Liver (tissue), 3 donors: ENCODE results near the gene SLC34A3.

Source experiments
- ATF3 ChIP-seq: IDR thresholded peaks from 2 replicates; pipeline ENCODE4 v1.6.1; 2016; ENCODE audit warnings: antibody characterized with exemption
- CTCF ChIP-seq: fragments of 150-350 bp; IDR thresholded peaks from 2 replicates; pipeline ENCODE4 v1.5.1; 2017; ENCODE audit warnings: improper control_type of control experiment, low read depth, low read length; ENCODE audit not compliant: missing input control
- EGR1 ChIP-seq, 2 donors: IDR thresholded peaks; 2 replicates each; pipeline ENCODE4 v1.6.1; 2016 to 2018; ENCODE audit warnings: antibody characterized with exemption in 2 of 2, low read depth in 2 of 2
- GABPA ChIP-seq, 2 donors: IDR thresholded peaks in 1 of 2; conservative IDR thresholded peaks in 1 of 2; 2 replicates each; pipeline ENCODE4 v1.6.1; 2016; ENCODE audit warnings: antibody characterized with exemption in 2 of 2, mild to moderate bottlenecking in 1 of 2, moderate library complexity in 1 of 2
- HNF4A ChIP-seq, 2 donors: conservative IDR thresholded peaks; 2 replicates each; pipeline ENCODE4 v1.6.1; 2016; ENCODE audit warnings: antibody characterized with exemption in 2 of 2, mild to moderate bottlenecking in 2 of 2
- JUND ChIP-seq, 2 donors: IDR thresholded peaks; 2 replicates each; pipeline ENCODE4 v1.6.1; 2016; ENCODE audit warnings: antibody characterized with exemption in 2 of 2
- MAX ChIP-seq: IDR thresholded peaks from 2 replicates; pipeline ENCODE4 v1.6.1; 2016; ENCODE audit warnings: antibody characterized with exemption
- RAD21 ChIP-seq, 2 donors: IDR thresholded peaks; 2 replicates each; pipeline ENCODE4 v1.6.1; 2016; ENCODE audit warnings: antibody characterized with exemption in 2 of 2, mild to moderate bottlenecking in 2 of 2
- REST ChIP-seq: IDR thresholded peaks from 2 replicates; pipeline ENCODE4 v1.6.1; 2016; ENCODE audit warnings: antibody characterized with exemption, mild to moderate bottlenecking
- RXRA ChIP-seq, 2 donors: IDR thresholded peaks; 2 replicates each; pipeline ENCODE4 v1.6.1; 2017 to 2018; ENCODE audit warnings: antibody characterized with exemption in 2 of 2, mild to moderate bottlenecking in 1 of 2
- SP1 ChIP-seq: IDR thresholded peaks from 2 replicates; pipeline ENCODE4 v1.6.1; 2018; ENCODE audit warnings: antibody characterized with exemption, mild to moderate bottlenecking
- TAF1 ChIP-seq: conservative IDR thresholded peaks from 2 replicates; pipeline ENCODE4 v1.6.1; 2016; ENCODE audit warnings: antibody characterized with exemption, mild to moderate bottlenecking
- YY1 ChIP-seq: IDR thresholded peaks from 2 replicates; pipeline ENCODE4 v1.6.1; 2016; ENCODE audit warnings: antibody characterized with exemption, mild to moderate bottlenecking
- ZBTB33 ChIP-seq: IDR thresholded peaks from 2 replicates; pipeline ENCODE4 v1.6.1; 2016; ENCODE audit warnings: antibody characterized with exemption
- donor health status: healthy.
- donor health status: healthy.

GRCh38 chr9:137189297-137190295 lies 41.1 kb upstream of the SLC34A3 start:
- no peak for TF ChIP-seq TAF1
- TF ChIP-seq CTCF: no peak
- no peak for TF ChIP-seq ZBTB33
- no peak for TF ChIP-seq SP1
- no peak for TF ChIP-seq MAX
- peak; percentile 80 for TF ChIP-seq REST
- no peak for TF ChIP-seq YY1
- no peak for TF ChIP-seq EGR1 (IDR thresholded peaks at IDR 0.05; ENCODE audit: low read depth in 2 of 2)
- TF ChIP-seq JUND (IDR thresholded peaks at IDR 0.05): no peak
- no peak for TF ChIP-seq ATF3
- TF ChIP-seq GABPA (IDR thresholded peaks at IDR 0.05 in 1 of 2, conservative IDR thresholded peaks at IDR 0.05 in 1 of 2): no peak
- TF ChIP-seq RAD21 (IDR thresholded peaks at IDR 0.05): no peak
- TF ChIP-seq HNF4A (conservative IDR thresholded peaks at IDR 0.05): no peak
- no peak for TF ChIP-seq RXRA (IDR thresholded peaks at IDR 0.05)
